ENCODE results near the gene FLNA. TPM values are rescaled to one million over a fixed set of nuclear protein-coding genes. Genes with fewer than 3 reads are reported as not detected.
"Not testable (repeated sequence)": the region's sequence is repeated elsewhere in the genome, so short reads cannot be mapped to it uniquely, and the experiment has no call there.

FLNA gene
- total RNA-seq, 8 experiments from 2014 or later, result 108 to 602 (median 190) TPM

GRCh38 chrX:154348114-154348531 is 26.3 kb downstream of the FLNA start:
- in situ Hi-C loops (cut with MboI; ENCODE audit: low pct_unique_long_range_greater_than_20kb in 2 of 9, low sequenced_read_pairs in 9 of 9, unreplicated experiment in 9 of 9), result no loop called here

GRCh38 chrX:154343620-154344019 is 30.8 kb downstream of the FLNA start:
- peak; percentile 1 to 40 (median 16) for ATAC-seq (replicated peaks in 6 of 8)
- H3K4me1 ChIP-seq (replicated peaks in 1 of 2); H3K27ac ChIP-seq; in situ Hi-C loops (cut with MboI; ENCODE audit: low pct_unique_long_range_greater_than_20kb in 2 of 9, low sequenced_read_pairs in 9 of 9, unreplicated experiment in 9 of 9); H3K4me3 ChIP-seq: not testable (repeated sequence)
- no CpG with 5 or more reads among the region's 20 CpGs for WGBS, 10 experiments

More at GRCh38 chrX:154348114-154348531, 26.3 kb downstream of the FLNA start:
- 100% methylated on average over 1 of the region's 7 CpGs; no CpG with 5 or more reads in 8 of the 10 experiments for WGBS, 10 experiments
- Histone ChIP-seq H3K27ac (no peak overlapping the region), H3K4me1 (replicated peaks in 1 of 2) (no peaks in the 10 kb centered on the region), H3K4me3 (no peak overlapping the region)
- no peak for ATAC-seq (replicated peaks in 6 of 8)

DNA sequence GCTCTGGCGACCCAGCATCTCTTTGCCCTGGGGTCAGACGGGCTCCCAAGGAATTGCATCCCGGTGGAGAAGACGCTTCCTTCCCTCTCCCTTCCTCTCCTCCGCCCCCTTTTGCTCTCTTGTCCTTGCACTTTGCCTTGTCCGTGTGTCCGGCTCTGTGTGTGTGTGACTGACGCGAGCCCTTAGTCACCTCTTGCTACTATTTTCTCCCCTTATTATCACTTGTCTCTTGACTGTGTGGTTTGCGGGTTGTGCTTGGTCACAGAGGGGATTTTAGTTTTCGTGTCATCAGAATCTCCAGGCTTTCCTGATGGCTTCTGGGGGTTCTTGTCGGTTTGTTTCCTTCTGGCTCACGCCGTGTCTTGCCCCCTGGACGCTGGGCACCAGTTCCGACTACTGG is 31.4 kb downstream of the FLNA start:
- in situ Hi-C loops (cut with MboI; ENCODE audit: low pct_unique_long_range_greater_than_20kb in 2 of 9, low sequenced_read_pairs in 9 of 9, unreplicated experiment in 9 of 9); H3K4me1 ChIP-seq (replicated peaks in 1 of 2); H3K27ac ChIP-seq; H3K4me3 ChIP-seq: not testable (repeated sequence)
- ATAC-seq (replicated peaks in 6 of 8), result peak in 1 of 8 experiments; percentile 1
- no CpG with 5 or more reads among the region's 16 CpGs for WGBS, 10 experiments

DNA sequence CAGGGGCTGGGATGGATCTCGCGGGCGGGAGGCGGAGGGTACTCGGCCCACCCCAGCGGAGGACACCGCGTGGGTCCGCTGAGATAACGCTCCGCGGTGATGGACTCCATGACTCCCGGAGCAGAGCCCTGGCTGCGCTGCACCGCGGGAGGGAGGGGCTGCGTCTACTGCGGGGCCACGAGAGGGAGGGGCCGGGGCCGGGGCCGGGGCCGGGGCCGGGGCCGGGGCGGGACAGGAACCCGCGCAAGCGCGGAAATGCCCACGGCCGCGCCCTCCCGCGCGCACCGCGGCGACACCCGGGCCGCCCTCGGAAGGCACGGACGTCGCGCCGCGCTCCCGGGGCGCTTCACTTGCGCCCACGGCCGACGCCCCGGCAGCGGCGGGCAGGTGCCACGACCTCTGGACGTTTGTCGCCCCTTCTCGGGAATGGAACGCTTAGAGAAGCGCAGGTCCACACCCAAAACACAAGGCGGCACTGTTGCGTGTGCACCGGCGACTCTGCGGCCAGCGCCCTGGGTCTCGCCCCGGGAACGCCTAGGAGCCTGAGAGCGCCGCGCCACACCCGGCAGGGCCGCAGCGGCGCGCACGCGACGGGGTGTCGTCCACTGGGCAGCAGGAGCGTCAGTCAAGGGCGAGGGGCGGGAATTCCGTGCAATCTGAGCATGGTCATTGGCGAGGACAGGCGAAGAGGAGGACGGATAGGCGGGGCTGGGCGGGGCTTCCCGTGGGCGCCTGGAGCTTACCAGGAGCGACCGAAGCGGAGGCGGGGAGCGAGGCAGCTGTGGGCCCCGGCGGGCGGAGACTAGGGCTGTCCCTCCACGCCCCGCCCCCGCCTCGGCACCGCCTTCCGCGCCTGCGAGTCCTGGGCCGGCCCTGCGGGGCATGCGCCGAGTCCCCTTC is 32.8 kb downstream of the FLNA start:
- WGBS, 10 experiments, result no CpG with 5 or more reads among the region's 115 CpGs
- H3K4me1 ChIP-seq (replicated peaks in 1 of 2); H3K27ac ChIP-seq; in situ Hi-C loops (cut with MboI; ENCODE audit: low pct_unique_long_range_greater_than_20kb in 2 of 9, low sequenced_read_pairs in 9 of 9, unreplicated experiment in 9 of 9): not testable (repeated sequence)
- peak; percentile 76 to 87 (median 82) for ATAC-seq (replicated peaks in 6 of 8)
- peak overlapping the region in 1 of 5 donors; percentile 25 for H3K4me3 ChIP-seq

- H3K4me1 ChIP-seq (replicated peaks in 1 of 2), result no peaks in the 10 kb centered on the region
- H3K27ac ChIP-seq, result no peak overlapping the region
- no peak for ATAC-seq (replicated peaks in 6 of 8)
- H3K4me3 ChIP-seq, result no peak overlapping the region
- in situ Hi-C loops (cut with MboI; ENCODE audit: low pct_unique_long_range_greater_than_20kb in 2 of 9, low sequenced_read_pairs in 9 of 9, unreplicated experiment in 9 of 9), result no loop called here
- 27 to 100% (median 80%) methylated on average over 1 to 5 of the region's 10 CpGs; no CpG with 5 or more reads in 5 of the 10 experiments for WGBS, 10 experiments
These were observed 39.9 kb downstream of the FLNA start for GRCh38 chrX:154334496-154334895.

DNA sequence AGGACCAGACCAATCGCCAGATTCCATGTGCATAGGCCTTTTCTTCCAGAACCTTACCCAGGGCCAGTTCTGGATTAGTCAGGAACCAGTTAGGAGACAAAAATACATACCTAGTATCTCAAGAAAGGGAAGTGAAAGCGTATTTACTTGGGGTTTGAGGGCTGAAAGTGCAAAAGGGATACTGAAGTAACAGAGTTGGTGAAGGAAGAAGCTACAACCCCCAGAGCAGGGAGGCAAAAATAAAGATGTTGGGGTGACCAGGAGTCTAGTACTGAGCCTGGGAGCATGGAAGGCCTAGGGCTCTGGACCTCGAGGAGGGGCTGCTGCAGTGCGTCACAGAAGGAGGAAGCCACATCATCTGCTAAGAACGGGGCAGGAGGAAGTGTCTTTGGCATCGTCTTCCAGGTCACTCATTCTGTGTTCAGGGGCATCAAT is 40.6 kb downstream of the FLNA start:
- 53 to 100% (median 59%) methylated on average over 1 to 6 of the region's 6 CpGs; no CpG with 5 or more reads in 6 of the 10 experiments for WGBS, 10 experiments
- ATAC-seq (replicated peaks in 6 of 8), result no peak
- in situ Hi-C loops (cut with MboI; ENCODE audit: low pct_unique_long_range_greater_than_20kb in 2 of 9, low sequenced_read_pairs in 9 of 9, unreplicated experiment in 9 of 9), result no loop called here

DNA sequence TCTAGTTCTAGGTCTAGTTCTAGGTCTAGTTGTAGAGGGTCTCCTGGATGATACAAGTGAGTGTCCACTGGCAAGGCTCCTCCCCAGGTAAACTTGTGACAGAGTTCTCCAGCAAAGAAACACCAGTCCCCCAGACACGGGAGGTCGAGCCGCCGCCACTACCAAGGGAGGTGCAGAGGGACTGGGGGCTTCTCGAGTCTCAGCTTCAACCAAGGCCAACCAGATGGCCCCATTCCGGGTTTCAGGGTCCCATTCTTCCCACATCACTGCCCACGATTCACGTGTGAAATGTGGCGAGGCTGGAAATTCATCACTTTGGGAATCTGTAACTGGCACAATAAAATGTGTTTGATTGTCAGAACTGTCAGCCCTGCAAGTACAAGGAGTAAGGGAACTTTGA is 41.3 kb downstream of the FLNA start:
- H3K27ac ChIP-seq, result no peak overlapping the region
- no peaks in the 10 kb centered on the region for H3K4me1 ChIP-seq (replicated peaks in 1 of 2)
- in situ Hi-C loops (cut with MboI; ENCODE audit: low pct_unique_long_range_greater_than_20kb in 2 of 9, low sequenced_read_pairs in 9 of 9, unreplicated experiment in 9 of 9), result no loop called here
- no peak overlapping the region for H3K4me3 ChIP-seq
- 60 to 80% (median 72%) methylated on average over 1 to 4 of the region's 9 CpGs; no CpG with 5 or more reads in 7 of the 10 experiments for WGBS, 10 experiments
- ATAC-seq (replicated peaks in 6 of 8), result no peak

More for the DNA sequence above, 40.6 kb downstream of the FLNA start:
- Histone ChIP-seq H3K4me3 (no peak overlapping the region), H3K4me1 (replicated peaks in 1 of 2) (no peaks in the 10 kb centered on the region), H3K27ac (no peak overlapping the region)

DNA sequence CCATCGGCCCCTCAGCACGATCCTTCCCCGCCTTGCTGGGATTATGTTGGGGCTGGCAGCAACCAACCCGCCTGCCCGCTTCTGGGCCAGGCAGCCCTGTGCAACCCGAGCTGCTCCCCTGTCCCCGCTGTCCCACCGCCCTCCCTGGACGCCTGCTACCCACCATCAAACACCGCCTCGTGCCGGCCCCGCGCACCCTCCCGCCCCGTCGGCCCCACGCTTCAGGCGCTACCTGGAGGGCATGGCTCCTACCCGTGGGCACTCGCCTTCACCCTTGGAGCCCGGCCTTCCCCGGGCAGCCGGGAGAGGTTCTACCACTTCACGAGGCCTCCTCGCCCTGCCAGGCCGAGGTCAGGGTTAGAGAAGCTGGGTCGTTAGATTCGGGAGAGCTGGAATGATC is 41.9 kb downstream of the FLNA start:
- H3K4me3 ChIP-seq, result no peak overlapping the region
- H3K27ac ChIP-seq, result no peak overlapping the region
- no peaks in the 10 kb centered on the region for H3K4me1 ChIP-seq (replicated peaks in 1 of 2)
- no peak for ATAC-seq (replicated peaks in 6 of 8)
- 61% methylated on average over 5 of the region's 29 CpGs; no CpG with 5 or more reads in 9 of the 10 experiments for WGBS, 10 experiments
- in situ Hi-C loops (cut with MboI; ENCODE audit: low pct_unique_long_range_greater_than_20kb in 2 of 9, low sequenced_read_pairs in 9 of 9, unreplicated experiment in 9 of 9), result no loop called here

GRCh38 chrX:154329294-154329693 is 45.1 kb downstream of the FLNA start:
- peak in 3 of 8 experiments; percentile 32 to 47 (median 35) for ATAC-seq (replicated peaks in 6 of 8)
- Histone ChIP-seq H3K27ac (no peak overlapping the region), H3K4me1 (replicated peaks in 1 of 2) (no peaks in the 10 kb centered on the region), H3K4me3 (no peak overlapping the region)
- 24 to 73% methylated on average over 3 to 7 of the region's 10 CpGs; no CpG with 5 or more reads in 8 of the 10 experiments for WGBS, 10 experiments
- in situ Hi-C loops (cut with MboI; ENCODE audit: low pct_unique_long_range_greater_than_20kb in 2 of 9, low sequenced_read_pairs in 9 of 9, unreplicated experiment in 9 of 9), result no loop called here

DNA sequence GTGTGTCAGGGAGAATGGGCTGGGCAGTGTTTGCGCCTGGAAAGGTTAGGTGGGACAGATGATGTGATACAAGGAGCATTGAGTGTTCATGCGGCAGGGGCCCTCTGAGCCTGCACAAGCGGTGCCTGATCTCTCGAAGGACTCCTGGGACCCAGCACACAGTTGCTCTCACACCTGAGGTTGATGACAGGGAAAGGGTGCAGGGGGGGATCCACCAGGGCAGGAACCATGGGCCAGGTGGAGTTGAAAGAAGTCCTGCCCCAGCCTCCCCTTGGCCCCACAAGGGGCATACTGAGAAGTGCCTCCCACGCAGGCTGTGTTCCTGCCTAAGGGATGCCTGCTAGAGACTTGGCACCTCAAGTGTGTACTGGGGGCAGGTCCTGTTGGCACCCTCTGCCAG is 45.8 kb downstream of the FLNA start:
- in situ Hi-C loops (cut with MboI; ENCODE audit: low pct_unique_long_range_greater_than_20kb in 2 of 9, low sequenced_read_pairs in 9 of 9, unreplicated experiment in 9 of 9), result no loop called here
- ATAC-seq (replicated peaks in 6 of 8), result no peak
- H3K4me1 ChIP-seq (replicated peaks in 1 of 2), result no peaks in the 10 kb centered on the region
- H3K4me3 ChIP-seq, result no peak overlapping the region
- WGBS, 10 experiments, result 64 to 67% methylated on average over 3 to 4 of the region's 5 CpGs; no CpG with 5 or more reads in 8 of the 10 experiments
- no peak overlapping the region for H3K27ac ChIP-seq

- peak in 5 of 8 experiments; percentile 27 to 95 (median 49) for ATAC-seq (replicated peaks in 6 of 8)
- WGBS, 10 experiments, result 23 to 100% (median 68%) methylated on average over 1 to 4 of the region's 11 CpGs; no CpG with 5 or more reads in 6 of the 10 experiments
These were observed 47.2 kb downstream of the FLNA start for GRCh38 chrX:154327038-154327820.

GRCh38 chrX:154325541-154325940 is 48.9 kb downstream of the FLNA start:
- 30 to 89% (median 68%) methylated on average over 1 to 5 of the region's 8 CpGs; no CpG with 5 or more reads in 6 of the 10 experiments for WGBS, 10 experiments
- in situ Hi-C loops (cut with MboI; ENCODE audit: low pct_unique_long_range_greater_than_20kb in 2 of 9, low sequenced_read_pairs in 9 of 9, unreplicated experiment in 9 of 9), result no loop called here
- ATAC-seq (replicated peaks in 6 of 8), result no peak
- Histone ChIP-seq H3K4me3 (no peak overlapping the region), H3K4me1 (replicated peaks in 1 of 2) (no peaks in the 10 kb centered on the region), H3K27ac (no peak overlapping the region)

More at GRCh38 chrX:154327038-154327820, 47.2 kb downstream of the FLNA start:
- Histone ChIP-seq H3K27ac (no peak overlapping the region), H3K4me3 (no peak overlapping the region), H3K4me1 (replicated peaks in 1 of 2) (no peaks in the 10 kb centered on the region)
- in situ Hi-C loops (cut with MboI; ENCODE audit: low pct_unique_long_range_greater_than_20kb in 2 of 9, low sequenced_read_pairs in 9 of 9, unreplicated experiment in 9 of 9), result no loop called here

GRCh38 chrX:154323537-154323936 is 50.9 kb downstream of the FLNA start:
- ATAC-seq (replicated peaks in 6 of 8), result no peak
- in situ Hi-C loops (cut with MboI; ENCODE audit: low pct_unique_long_range_greater_than_20kb in 2 of 9, low sequenced_read_pairs in 9 of 9, unreplicated experiment in 9 of 9), result no loop called here
- WGBS, 10 experiments, result 48 to 60% (median 60%) methylated on average over 1 to 4 of the region's 7 CpGs; no CpG with 5 or more reads in 7 of the 10 experiments
- Histone ChIP-seq H3K27ac (no peak overlapping the region), H3K4me3 (no peak overlapping the region), H3K4me1 (replicated peaks in 1 of 2) (no peaks in the 10 kb centered on the region)

All from motor neuron (in vitro differentiated cells).